Ishikawa (cell line): ENCODE measurements around the gene RYR1.

Experiments used
- CEBPB ChIP-seq: IDR thresholded peaks from 2 replicates; pipeline ENCODE4 v1.6.1; 2012
- CREB1 ChIP-seq: IDR thresholded peaks from 2 replicates; pipeline ENCODE4 v1.6.1; 2012; ENCODE audit warnings: low read depth
- EGR1 ChIP-seq: IDR thresholded peaks from 2 replicates; pipeline ENCODE4 v1.6.1; 2012
- EP300 ChIP-seq: IDR thresholded peaks from 2 replicates; pipeline ENCODE4 v1.6.1; 2012; ENCODE audit warnings: borderline replicate concordance
- FOXM1 ChIP-seq: IDR thresholded peaks from 2 replicates; pipeline ENCODE4 v1.6.1; 2012; ENCODE audit warnings: low read depth, borderline replicate concordance
- NFIC ChIP-seq: IDR thresholded peaks from 2 replicates; pipeline ENCODE4 v1.6.1; 2012
- RAD21 ChIP-seq: IDR thresholded peaks from 2 replicates; pipeline ENCODE4 v1.6.1; 2012; ENCODE audit warnings: low read depth
- TAF1 ChIP-seq: IDR thresholded peaks from 2 replicates; pipeline ENCODE4 v1.6.1; 2012; ENCODE audit warnings: low read depth, mild to moderate bottlenecking
- TCF12 ChIP-seq: IDR thresholded peaks from 2 replicates; pipeline ENCODE4 v1.6.1; 2012; ENCODE audit warnings: low read depth
- TEAD4 ChIP-seq: IDR thresholded peaks from 2 replicates; pipeline ENCODE4 v1.6.1; 2012
- USF1 ChIP-seq: IDR thresholded peaks from 2 replicates; pipeline ENCODE4 v1.6.1; 2012
- YY1 ChIP-seq: IDR thresholded peaks from 2 replicates; pipeline ENCODE4 v1.6.1; 2012; ENCODE audit warnings: low read depth
- ZBTB7A ChIP-seq: IDR thresholded peaks from 2 replicates; pipeline ENCODE4 v1.6.1; 2012; ENCODE audit warnings: low read depth
- TF ChIP-seq, protein P1 (sequence below): IDR thresholded peaks from 2 replicates; pipeline ENCODE4 v1.6.1; 2012
- TF ChIP-seq, protein P2 (sequence below): IDR thresholded peaks from 2 replicates; pipeline ENCODE4 v1.6.1; 2012; ENCODE audit warnings: low read depth, mild to moderate bottlenecking

Gene RYR1

DNA sequence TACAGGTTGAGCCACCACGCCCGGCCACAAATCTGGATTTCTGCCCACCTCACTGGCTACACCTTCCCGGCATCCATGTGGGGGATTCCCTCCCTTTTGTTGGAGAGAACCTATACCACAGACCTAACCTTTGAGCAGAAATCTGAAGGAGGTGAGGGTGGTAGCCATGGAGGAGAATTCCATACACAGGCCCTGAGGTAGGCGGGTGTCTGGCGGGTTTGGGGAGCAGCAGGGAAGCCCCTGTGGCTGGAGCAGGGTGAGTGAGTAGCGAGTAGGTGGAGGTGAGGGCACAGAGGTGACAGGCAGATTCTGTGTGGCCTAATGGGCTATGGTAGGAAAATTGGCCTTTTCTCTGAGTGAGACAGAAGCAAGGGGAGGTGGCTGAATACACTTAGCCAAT is 196.1 kb downstream of the RYR1 start:
- TF ChIP-seq NFIC (no peak), FOXM1 (no peak), TCF12 (no peak), EGR1 (no peak), TEAD4 (no peak), RAD21 (no peak), CEBPB (no peak), EP300 (no peak), TAF1 (no peak), CREB1 (no peak)

DNA sequence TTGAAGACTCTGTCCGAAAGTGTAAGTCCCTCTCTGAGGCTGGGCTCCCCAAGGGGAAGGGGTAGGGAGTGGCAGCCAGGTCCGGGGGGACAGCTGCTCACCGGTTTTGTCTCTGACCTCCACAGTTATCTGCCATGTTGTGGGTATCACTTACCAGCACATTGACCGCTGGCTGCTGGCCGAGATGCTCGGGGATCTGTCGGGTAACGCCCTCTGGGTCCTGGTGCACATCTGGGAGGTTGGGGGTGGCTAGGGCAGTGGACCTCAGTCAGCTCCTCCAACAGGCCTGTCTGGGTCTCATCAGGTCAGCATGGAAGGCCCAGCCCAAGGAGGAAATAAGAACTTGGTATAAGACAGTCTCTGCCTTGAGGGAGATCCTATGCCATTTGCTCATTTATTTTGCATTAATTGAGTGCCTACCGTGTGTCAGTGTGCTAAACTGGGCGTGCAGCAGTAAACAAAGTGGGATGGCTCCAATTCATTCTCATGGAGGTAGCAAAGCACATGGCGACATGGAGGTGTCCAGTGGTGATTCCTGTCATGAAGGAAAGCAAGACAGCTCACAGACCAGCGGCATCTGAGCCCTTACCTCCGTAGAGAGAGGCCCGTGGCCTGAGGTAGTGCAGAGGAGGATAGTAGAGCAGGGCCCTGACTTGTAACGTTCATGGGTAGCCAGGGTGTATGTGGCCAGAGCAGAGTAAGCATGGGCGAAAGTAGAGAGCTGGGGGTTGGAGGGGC is 199.2 kb downstream of the RYR1 start:
- TF ChIP-seq RAD21 (no peak), TCF12 (0 out of 2 replicates have a peak, but pooled peaks have one; percentile 14)

DNA sequence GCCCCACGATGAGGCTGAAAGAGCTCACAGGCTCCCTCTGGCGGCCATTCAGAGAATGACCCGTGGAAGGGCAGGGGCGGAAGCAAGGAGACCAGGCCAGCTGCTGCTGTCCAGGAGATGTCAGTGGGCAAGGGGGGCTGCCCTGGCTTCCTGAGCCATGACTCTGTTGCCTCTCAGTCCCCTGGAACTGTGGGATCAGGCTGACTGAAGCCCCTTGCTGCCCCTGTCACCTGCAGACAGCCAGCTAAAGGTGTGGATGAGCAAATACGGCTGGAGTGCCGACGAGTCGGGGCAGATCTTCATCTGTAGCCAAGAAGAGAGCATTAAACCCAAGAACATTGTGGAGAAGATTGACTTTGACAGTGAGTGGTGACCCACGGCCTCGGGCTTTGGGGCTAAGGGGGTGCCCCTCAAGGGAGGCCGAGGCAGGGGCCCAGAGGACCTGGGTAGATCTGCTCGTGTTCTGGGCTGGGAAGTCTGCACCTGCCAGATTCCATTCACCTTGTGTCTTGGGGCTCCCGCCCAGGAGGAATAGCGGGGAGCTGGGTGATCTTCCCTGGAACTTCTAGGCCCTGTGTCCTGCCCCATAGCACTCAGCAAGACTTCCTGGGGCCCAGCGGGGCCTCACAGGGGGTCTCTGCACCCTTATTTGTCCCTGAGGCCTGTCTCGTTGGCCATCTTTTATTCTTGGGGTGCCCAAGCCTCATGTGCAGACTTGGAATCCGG is 201.4 kb downstream of the RYR1 start:
- no peak for TF ChIP-seq FOXM1
- TF ChIP-seq RAD21 = peak; percentile 61
- no peak for TF ChIP-seq CEBPB
- TF ChIP-seq EP300 = no peak
- no peak for TF ChIP-seq EGR1
- TF ChIP-seq, protein P1, sequence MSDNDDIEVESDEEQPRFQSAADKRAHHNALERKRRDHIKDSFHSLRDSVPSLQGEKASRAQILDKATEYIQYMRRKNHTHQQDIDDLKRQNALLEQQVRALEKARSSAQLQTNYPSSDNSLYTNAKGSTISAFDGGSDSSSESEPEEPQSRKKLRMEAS = no peak
- no peak for TF ChIP-seq NFIC

DNA sequence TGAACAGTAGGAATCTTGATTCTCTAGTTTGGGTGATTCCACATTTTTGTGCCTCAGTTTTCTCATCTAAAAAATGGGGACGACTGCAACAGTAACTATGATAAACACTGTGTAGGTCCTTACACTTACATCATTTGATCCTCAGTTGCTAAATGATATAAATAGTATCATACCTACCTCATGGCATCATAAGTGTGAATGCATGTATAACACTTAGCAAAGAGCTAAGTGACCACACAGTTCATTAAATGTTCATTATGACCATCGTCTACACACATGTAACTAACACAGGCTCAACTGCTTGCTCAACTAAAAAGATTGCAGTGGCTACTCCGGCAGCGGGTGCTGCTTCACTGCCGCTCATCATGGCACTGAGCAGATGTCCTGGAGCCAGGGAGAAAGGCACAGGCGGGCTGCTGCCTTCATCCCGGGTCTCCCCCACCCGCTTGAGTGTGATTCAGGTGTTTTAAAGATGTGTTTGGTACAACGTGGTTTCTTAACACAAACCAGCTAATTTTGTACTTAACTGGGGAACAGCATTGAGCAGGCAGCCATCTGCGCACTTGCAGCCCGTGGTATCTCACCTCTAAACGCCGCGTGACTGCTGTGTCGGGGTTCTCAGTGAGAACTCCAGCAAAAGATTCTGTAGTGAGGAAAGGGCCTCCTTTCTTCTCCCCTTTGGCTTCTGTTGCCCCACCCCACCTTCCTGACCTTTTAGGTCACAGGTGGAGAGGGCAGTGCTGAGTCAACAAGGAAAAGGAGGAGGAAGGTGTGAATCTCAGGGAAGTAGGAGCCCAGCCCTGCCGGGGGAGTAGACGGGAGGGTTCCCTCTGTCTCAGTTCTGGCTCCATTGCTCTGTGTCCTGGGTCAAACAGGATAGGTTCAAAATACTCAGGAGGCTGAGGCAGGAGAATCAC is 202.2 kb downstream of the RYR1 start:
- TF ChIP-seq NFIC = no peak
- TF ChIP-seq, protein P2, sequence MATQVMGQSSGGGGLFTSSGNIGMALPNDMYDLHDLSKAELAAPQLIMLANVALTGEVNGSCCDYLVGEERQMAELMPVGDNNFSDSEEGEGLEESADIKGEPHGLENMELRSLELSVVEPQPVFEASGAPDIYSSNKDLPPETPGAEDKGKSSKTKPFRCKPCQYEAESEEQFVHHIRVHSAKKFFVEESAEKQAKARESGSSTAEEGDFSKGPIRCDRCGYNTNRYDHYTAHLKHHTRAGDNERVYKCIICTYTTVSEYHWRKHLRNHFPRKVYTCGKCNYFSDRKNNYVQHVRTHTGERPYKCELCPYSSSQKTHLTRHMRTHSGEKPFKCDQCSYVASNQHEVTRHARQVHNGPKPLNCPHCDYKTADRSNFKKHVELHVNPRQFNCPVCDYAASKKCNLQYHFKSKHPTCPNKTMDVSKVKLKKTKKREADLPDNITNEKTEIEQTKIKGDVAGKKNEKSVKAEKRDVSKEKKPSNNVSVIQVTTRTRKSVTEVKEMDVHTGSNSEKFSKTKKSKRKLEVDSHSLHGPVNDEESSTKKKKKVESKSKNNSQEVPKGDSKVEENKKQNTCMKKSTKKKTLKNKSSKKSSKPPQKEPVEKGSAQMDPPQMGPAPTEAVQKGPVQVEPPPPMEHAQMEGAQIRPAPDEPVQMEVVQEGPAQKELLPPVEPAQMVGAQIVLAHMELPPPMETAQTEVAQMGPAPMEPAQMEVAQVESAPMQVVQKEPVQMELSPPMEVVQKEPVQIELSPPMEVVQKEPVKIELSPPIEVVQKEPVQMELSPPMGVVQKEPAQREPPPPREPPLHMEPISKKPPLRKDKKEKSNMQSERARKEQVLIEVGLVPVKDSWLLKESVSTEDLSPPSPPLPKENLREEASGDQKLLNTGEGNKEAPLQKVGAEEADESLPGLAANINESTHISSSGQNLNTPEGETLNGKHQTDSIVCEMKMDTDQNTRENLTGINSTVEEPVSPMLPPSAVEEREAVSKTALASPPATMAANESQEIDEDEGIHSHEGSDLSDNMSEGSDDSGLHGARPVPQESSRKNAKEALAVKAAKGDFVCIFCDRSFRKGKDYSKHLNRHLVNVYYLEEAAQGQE = no peak
- TF ChIP-seq TEAD4 = no peak
- TF ChIP-seq YY1 = no peak
- TF ChIP-seq, protein P1 = no peak
- no peak for TF ChIP-seq USF1
- TF ChIP-seq CREB1 = no peak
- no peak for TF ChIP-seq TCF12
- TF ChIP-seq ZBTB7A = no peak
- no peak for TF ChIP-seq TAF1
- no peak for TF ChIP-seq EP300
- TF ChIP-seq CEBPB = no peak
- no peak for TF ChIP-seq FOXM1
